ENCODE results near the gene LMAN2. TPM values are rescaled to one million over a fixed set of nuclear protein-coding genes. Genes with fewer than 3 reads are reported as not detected.
A peak's percentile ranks its signal among the peaks of the same experiment; 100 is the strongest.
"Not testable (repeated sequence)": the region's sequence is repeated elsewhere in the genome, so short reads cannot be mapped to it uniquely, and the experiment has no call there.

The LMAN2 gene
- total RNA-seq, 1 experiment from 2014 or later, result 274 TPM

DNA sequence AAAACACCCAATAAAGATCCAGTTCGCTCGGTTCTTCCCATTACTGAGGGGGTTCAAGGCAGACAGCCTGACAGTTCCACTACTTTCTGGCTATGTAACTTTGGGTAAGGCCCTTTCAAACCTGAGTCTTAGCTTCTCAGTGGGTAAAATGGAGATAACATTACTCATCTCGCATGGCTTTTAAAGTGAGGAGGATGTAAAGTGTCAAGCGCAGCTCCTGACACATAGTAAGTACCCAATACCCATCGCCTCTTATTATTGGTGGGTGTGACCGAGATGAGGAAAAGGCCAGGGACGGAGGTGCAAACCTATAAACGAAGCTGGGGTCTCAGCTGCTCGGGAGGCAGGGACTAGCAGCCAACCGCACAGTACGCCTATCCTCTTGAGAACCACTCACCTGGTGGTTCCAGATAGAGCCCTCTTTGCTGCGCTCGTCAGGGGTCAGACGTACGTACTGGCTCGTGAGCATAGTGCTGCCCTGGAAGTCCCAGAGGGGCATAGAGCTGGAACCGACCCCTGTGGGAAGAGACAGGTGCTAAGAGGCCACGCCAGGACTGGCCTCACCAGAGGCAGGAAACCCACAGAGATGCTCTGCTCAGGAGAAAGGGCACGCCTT lies 584 bp downstream of the LMAN2 start:
- no peak for DNase-seq (ENCODE audit: extremely low read depth, low read depth)

DNA sequence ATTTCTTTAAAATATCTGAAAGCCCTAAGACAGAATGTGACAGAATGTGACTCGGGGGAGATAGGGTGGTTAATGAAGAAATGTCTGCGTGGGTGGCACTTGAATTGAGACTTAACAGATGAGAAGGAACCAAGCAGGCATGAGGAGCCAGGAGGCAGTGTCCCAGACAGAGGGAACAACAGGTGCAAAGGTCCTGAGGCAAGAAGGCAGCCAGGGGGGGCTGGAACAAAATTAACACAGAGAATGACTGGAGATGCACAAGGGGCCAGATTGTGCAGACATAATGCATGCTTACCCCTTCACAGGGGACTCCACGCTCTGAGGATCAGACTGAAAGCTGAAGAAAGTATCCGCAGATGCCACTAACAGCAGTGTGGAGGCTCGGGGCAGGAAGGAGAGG lies 1.7 kb downstream of the LMAN2 start:
- DNase-seq (ENCODE audit: extremely low read depth, low read depth), result no peak

DNA sequence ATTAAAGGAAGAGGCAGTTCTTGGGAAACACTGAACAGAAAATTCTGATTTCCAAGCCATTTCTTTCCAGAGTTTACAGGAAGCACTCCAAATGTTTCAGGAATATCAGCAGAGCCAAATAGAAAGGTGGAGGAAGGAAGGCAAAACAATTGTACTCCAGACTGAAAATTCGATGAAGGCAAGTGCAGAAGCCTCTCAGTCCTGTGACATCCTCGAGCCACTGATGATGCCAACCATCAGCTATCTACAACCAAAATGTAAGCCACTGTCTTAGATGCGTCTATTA lies 2.2 kb downstream of the LMAN2 start:
- DNase-seq (ENCODE audit: extremely low read depth, low read depth), result no peak

DNA sequence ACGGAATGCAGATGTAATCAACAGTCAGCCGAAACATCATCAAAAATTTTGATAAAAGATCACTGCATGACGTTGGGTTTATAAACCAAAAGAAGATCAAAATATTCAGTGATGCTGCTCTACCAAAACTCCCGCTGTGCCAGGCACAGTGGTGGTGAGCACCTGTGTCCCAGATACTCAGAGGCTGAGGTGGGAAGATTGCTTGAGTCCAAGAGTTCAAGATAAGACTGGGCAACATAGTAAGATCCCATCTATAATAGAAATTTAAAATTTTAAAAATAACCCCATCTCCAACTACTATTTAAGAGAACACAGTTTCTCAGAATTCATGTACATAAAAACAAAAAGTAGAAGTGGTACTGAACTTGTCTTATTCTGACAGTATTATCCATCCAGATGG lies 3.8 kb downstream of the LMAN2 start:
- no peak for DNase-seq (ENCODE audit: extremely low read depth, low read depth)

DNA sequence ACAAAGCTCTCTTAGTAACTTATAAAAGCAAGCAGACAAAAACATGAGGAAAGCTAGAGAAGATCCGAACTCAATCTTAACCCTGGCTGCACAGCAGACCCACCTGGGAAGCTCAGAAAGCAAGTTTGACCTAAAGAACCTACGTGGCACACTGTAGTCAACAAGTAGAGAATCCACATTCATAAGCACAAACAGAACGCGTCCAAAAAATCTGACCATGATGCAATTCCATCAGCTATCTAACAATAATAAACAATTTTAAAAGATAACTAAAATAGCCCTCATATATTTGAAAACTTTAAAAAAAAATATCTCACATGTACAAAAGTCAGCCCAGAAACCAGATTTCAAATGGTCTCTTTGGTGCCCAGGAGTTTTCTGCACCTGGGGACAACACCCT lies 4.6 kb downstream of the LMAN2 start:
- DNase-seq (ENCODE audit: extremely low read depth, low read depth), result no peak

DNA sequence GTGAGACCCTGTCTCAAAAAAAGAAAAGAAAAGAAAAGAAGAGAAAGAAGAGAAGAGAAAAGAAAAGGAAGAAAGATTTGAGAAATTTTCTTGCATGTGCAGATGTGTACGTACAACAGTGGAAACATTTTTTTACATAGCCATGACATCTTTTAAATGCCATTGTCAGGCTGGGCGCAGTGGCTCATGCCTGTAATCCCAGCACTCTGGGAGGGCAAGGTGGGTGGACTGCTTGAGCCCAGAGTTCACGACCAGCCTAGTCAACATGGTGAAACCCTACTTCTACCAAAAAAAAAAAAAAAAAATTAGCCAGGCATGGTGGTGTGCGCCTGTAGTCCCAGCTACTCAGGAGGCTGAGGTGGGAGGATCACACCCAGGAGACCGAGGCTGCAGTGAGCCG lies 6.6 kb downstream of the LMAN2 start:
- DNase-seq (ENCODE audit: extremely low read depth, low read depth), result no peak

DNA sequence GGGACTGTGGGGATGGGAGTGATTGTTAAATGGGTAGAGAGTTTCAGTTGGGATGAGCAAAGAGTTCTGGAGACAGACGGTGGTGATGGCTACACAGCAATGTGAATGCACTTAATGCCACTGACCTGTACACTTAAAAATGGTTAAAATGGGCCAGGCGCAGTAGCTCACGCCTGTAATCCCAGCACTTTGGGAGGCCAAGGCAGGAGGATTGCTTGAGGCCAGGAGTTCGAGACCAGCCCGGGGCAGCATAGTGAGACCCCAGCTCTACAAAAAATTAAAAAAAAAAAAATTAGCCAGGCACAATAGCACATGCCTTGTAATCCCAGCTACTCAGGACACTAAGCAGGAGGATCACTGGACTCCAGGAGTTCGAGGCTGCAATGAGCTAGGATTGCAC lies 7.7 kb downstream of the LMAN2 start:
- DNase-seq (ENCODE audit: extremely low read depth, low read depth), result no peak

DNA sequence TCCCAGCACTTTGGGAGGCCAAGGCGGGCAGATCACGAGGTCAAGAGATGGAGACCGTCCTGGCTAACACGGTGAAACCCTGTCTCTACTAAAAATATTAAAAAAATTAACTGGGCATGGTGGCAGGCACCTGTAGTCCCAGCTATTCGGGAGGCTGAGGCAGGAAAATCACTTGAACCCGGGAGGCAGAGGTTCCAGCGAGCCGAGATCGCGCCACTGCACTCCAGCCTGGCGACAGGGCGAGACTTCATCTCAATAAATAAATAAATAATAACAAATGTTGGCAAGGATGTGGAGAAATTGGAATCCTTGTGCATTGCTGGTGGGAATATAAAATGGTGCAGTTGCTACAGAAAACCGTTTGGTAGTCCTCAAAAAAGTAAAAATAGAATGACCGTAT lies 8.5 kb downstream of the LMAN2 start:
- DNase-seq (ENCODE audit: extremely low read depth, low read depth), result not testable (repeated sequence)

DNA sequence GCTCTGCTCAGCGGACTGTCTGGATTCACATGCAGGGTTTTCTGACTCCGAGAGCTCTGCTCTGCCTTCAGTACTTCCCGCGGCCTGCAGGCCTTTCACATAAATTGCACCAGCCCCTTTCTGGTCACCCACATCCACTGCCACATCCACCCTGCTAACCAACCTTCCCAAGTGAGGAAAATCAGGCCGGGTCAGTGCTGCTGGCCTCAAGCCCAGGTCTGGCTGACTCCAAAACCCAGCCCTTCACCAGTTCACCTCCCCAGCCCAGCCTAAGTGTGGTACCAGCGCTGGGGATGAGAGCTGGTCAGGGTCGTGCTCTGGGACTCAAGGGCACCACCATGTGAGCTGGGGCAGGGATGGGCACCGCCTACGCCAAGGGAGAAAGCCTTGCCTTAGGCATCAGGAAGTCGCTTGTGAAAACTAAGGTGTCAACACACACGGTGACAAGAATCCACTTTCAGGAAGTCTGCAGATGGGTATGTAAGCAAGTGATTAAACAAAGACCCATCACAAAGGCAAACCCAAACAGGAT lies 12.3 kb downstream of the LMAN2 start:
- DNase-seq (ENCODE audit: extremely low read depth, low read depth), result no peak

DNA sequence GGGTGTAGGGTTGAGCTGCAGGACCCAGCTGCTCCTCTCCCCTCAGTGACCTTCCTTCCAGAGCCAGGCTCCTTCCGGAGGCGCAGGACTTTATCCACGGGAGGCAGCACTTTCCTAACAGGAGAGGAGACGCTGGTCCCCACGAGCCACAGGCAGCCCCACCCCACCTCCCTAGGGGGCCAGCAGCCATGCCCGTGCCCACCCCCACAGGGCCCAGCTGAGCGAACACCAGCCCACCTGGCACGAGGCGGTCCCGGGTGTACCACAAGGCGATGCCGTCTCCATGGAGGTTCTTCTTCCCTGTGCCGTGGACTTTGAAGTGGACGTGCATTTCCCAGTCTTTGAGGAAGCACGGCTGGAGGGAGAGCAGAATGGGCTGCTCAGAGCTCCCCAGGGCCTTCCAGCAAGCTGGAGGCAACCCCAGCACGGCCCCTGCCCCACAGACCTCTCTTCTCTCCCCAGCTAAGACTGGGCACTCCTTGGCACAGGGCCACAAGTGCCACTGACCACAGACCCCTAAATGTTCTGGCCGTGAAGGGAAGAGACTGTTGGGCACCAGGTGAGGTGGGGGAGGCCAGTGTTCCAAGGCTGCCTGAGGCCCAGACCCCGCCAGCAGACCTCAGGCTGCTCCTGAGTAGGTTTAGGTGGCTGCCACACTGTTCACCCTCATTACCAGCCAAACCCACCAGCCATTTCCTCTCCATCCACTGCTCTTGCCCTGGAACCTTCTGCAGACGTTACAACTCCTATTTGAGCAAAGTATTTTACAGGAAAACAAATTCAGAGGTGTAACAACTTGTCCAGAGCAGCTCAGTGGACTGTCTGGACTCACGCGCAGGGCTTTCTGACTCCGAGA lies 13.0 kb downstream of the LMAN2 start:
- DNase-seq (ENCODE audit: extremely low read depth, low read depth), result no peak

DNA sequence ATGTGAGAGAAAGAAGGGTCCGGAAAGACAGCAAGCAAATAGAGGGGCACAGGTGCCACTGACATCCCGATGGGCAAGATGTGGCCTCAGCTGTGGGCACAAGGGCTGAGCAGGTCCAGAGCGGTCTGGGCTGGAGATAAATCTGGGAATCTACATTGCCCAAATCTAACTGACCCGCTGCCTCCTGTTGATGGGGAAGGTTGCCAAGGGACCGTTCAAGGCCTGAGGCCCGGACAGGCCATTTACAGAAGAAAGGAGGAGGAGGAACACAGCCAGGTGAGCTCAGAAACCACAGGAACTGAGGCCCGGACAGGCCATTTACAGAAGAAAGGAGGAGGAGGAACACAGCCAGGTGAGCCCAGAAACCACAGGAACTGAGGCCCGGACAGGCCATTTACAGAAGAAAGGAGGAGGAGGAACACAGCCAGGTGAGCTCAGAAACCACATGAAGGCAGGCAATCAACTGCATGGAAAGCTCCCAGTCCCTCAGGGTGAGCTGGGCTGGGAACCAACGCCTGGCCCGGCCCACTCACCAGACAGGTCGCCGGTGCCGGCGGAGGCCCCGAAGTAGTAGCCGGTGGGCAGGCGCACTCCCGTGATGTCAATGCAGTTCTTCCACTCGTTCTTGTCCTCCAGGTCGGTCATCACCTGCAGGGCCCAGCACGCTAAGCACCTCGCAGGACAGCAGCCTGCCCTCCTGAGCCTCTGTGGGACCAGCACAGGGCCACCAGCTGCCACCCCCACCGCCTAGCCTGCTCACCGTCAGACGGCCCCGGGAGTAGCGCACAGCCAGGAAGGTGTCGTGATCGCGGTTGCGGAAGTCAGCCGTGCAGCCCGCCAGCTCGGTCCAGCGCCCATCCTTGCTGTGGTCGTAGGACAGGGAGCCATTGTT lies 14.6 kb downstream of the LMAN2 start:
- DNase-seq (ENCODE audit: extremely low read depth, low read depth), result no peak

DNA sequence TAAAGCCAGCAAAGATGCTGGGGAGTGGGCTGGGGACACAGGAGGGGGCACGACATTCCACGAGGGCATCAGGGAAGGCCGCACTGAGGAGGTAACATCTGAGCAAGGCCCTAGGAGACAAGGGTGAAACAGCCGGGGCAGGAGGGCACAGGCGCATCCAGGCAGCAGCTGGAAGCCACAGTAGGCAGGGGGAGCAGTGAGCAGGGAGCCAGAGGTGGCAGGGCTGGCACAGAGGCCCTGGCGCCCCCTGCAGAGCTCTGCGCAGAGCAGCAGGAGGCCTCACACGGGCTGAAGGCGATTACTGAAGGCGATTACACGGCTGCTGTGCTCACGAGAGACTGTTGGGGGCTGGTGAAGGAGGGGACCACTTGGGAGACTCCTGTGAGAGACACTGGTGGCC lies 15.4 kb downstream of the LMAN2 start:
- DNase-seq (ENCODE audit: extremely low read depth, low read depth), result peak; percentile 30

DNA sequence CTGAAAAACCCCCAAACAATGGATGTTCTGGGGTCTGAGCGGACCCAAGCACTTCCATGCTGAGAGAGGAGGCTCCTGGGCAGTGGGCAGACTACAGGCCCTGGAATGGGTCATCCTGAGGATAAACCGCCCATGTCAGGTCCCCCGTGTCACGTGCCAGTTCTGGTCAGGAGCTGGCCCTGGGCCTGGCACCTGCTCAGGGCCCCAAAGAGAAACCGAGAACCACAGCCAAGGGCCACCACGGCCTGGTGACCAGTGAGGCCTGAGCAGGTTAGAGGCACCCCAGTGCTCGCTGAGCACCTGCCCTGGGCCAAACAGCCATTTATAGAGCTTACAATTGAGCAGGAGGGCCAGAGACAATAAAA lies 15.8 kb downstream of the LMAN2 start:
- no peak for DNase-seq (ENCODE audit: extremely low read depth, low read depth)

DNA sequence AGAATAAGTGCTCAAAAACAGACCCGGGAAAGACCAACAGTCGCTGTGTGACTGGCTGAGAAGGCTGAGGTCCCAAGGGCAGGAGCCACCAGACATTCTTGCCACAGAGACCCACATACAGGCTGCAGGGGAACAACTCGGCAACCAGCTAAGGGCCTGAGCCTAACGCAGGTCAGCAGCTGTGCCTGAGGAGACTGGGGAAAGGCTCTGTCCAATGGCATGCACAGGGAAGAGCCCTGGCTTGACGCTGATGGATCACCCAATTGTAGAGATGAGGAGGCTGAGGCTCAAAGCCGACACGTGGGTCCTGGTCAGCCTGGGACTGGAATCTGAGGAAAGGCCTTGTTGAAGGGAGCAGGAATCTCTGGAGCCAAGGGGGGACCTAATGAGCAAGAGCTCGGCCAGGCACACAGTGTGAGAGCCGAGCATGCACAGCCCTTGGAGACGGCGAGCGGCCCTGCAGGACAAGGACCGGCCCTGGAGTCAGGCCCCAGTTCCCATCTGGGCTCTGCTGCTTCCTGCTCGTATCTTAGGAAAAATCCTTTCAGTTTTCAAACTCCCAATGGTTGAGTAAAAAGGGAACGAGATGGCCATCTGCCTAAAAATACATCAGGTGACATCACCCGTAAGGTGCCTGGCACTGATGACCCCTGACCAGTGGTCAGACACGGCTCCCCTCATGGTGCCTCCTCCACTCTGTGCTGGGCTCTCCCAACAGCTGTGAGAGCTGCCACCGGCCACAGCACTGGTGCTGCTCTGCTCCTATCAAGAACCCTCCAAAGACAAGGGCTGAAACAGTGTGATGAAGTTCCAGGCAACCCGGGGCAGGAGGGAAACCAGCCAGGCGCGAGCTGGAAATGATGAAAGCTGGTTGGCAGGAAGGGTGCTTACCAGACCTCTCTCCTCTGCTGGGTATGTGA lies 16.4 kb downstream of the LMAN2 start:
- DNase-seq (ENCODE audit: extremely low read depth, low read depth), result no peak

DNA sequence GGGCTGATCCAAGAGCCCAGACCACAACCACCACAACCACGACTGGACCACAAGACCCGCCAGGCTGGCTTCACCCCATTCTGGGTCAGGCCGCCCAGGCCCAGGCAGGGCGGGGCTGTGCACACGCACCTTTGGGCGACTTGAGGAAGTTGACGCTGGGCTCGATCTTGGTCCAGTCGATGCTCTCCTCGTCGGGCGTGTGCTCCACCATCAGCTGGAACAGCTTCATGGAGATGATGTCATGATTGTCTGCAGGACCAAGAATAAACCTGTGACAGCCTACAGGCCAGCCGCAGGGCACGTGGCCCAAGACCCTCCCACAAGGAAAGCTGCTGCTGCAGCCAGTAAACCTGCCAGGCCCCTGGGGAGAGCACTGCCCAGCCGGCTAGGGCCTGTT lies 17.3 kb downstream of the LMAN2 start:
- no peak for DNase-seq (ENCODE audit: extremely low read depth, low read depth)

DNA sequence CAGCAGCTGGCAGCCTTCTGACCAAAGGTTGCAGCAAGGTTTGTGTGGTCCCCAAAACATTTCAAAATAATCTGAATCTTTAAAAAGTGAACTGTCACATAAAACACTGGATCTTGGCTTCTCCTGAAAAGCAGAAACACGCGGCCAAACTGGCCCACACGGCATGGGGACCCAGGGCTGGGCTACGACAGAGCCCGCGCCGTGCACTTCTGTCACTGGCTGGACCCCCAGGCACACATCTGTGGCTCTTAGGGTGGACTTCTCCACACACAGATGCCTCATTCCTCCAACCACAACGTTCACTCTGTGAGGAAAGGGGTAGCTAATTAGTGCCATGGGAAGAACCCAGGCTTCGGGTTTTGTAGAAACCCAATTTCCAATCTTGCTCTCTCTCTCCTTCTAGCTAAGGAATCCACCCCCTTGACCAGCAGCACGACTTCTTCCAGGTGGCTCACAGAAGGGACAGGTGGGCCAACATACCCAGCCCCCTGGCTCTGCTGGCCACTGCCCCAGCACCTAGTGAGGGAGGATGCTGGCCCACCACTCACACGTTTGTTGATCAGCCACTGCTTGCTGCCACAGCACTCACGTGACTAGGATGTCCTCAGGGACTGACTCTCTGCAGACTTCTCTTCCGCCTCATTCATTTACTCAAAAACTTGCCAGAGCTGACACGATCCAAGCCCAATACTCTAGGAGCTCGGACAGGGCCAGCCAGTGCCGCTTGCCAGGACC lies 17.9 kb downstream of the LMAN2 start:
- DNase-seq (ENCODE audit: extremely low read depth, low read depth), result no peak

DNA sequence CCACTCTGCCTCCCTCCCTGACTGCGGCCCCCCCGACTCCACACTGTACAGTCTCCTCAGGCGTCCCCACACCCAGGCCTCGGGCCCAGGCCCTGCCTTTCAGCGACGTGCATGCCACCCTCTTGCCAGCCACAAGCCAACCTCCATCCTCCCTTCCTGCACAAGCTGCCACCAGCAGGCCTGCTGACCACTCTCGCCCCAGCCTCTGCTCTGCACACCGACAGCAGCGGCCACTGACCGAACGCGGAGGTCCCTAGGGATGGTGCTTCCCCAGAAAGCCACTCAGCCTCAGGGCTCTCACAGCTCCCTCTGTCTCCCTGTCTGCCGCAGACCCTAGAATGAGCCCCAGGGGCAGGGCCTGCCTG lies 18.6 kb downstream of the LMAN2 start:
- no peak for DNase-seq (ENCODE audit: extremely low read depth, low read depth)

DNA sequence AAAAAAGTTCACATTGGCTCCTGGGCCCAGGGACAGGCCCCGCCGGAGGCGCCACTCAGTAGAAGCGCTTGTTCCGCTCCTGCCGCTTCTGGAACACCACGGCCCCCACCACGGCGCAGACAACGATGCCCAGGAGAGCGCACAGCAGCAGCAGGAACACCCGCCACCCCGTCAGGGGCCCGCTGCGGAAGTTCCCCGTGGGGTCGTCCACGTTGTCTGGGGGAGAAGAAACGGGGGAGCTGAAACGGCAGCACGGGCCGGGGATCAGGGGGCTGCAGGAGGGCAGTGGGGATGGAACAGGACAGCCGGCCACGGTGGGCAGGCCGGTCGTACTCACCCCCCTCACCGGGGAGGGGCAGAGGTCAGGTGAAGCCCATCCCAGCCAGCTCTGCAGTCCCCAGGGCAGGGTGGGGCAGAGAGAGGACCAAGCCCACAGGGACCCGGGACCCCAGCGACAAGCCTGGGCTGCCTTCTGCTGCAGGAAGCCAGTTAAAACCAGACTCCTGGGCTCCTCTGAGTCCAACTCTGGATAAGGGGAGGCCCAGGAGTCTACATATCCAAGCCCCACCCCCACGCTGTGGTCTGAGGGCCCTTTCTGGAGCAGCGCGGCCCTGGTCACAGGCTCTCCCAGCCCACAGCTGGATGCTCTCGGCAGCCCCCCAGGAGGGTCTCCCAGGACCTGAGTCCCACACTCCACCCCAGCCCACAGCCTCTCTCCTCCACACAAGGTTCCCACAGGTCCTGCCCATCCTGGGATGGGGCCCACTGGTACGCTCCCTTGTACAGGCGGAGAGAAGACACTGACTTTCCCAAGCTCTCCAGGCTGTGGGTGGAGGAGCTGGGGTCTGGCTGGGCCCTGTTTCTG lies 19.2 kb downstream of the LMAN2 start:
- DNase-seq (ENCODE audit: extremely low read depth, low read depth), result no peak

Data from NCI-H460 (cell line).